Measurements from ENCODE around the gene TAAR5. TPM values are rescaled to one million over a fixed set of nuclear protein-coding genes. Genes with fewer than 3 reads are reported as not detected.
"Not testable (repeated sequence)": the region's sequence is repeated elsewhere in the genome, so short reads cannot be mapped to it uniquely, and the experiment has no call there.

The TAAR5 gene
- total RNA-seq, 1 donor from 2014 or later: not detected

DNA sequence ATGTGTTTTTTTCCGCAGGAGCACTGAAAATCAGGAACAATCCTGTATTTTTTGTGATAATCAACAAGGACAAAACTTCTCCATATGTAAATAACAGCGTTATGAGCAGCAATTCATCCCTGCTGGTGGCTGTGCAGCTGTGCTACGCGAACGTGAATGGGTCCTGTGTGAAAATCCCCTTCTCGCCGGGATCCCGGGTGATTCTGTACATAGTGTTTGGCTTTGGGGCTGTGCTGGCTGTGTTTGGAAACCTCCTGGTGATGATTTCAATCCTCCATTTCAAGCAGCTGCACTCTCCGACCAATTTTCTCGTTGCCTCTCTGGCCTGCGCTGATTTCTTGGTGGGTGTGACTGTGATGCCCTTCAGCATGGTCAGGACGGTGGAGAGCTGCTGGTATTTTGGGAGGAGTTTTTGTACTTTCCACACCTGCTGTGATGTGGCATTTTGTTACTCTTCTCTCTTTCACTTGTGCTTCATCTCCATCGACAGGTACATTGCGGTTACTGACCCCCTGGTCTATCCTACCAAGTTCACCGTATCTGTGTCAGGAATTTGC lies 19.2 kb downstream of the TAAR5 start, which contains the start of gene TAAR6:
Gene TAAR6, plus strand, starts transcription at position 102 of the 557 bp plus-strand sequence. Its CDS starts 0 bp downstream, at position 102.
- DNase-seq (ENCODE audit: low read depth in 2 of 2): no peak

DNA sequence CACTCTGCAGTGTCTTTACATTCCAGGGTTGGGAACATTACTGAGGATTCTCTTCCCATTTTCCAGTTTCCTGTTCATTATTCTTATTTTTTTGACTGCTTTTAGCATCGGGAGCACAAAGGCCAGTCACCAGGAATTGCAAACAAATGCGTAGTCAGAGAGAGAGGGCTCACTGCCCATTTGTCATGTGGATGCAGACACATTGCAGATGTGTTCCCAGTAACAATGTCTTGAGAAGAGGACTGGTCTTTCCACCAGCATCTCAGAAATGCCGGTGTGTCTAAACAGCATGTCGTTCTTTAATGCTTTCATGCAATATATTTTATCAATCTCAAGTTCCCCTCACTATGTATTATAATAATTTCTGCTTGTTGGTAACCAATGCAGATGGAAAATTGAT lies 20.4 kb downstream of the TAAR5 start:
- DNase-seq (ENCODE audit: low read depth in 2 of 2): no peak

DNA sequence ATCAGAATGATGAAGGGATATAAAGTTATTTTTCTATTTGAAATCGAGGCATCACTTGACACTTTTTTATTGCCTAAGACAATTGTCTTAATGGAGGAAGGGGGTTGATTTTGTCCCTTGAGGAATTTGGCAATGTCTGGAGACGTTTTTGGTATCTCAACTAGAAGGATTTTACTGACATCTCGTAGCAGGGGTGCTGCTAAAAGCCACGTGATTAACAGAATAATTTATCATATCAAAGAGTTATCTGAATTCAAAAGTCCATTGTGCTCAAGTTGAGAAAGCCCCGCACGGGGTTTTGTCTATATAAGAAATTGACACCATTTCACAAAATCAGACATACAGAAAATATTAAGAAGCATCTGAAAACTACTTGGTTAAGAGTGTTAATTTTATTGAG lies 20.9 kb downstream of the TAAR5 start:
- no peak for DNase-seq (ENCODE audit: low read depth in 2 of 2)

DNA sequence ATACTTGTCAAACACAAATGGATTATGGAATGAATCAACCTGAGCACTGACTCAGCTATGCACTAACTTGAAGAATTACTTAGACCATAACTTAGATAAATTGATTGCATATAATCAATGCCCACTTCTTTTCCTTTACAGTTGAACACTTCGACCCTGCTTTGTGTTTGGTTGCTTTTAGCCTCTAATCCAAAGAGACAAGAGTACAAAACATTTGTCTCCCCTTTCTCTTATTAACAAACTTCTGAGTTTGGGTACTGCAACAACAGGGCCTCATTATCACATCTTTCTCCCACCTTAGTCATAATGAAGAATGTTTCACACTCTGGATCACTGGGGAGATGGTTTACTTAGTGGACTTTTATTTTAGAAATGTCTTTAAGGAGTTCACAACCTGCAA lies 22.0 kb downstream of the TAAR5 start:
- no peak for DNase-seq (ENCODE audit: low read depth in 2 of 2)

DNA sequence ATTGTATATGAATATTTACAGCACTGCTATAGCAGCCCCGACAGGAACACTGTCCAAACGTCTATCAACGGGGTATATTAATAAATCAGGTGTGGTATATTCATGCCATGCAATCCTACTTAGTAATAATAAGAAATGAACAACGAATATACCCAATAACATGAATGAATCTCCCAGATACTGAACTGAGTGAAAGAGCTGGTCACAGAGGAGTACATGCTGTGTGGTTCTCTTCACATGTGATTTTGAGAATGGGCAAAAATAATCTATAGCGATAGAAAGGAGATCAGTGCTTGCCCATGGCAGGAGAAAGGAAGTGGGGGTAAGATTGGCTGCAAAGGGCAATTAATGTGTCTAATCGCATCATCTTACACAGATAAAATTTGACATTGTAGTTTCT lies 23.1 kb downstream of the TAAR5 start:
- DNase-seq (ENCODE audit: low read depth in 2 of 2): no peak

DNA sequence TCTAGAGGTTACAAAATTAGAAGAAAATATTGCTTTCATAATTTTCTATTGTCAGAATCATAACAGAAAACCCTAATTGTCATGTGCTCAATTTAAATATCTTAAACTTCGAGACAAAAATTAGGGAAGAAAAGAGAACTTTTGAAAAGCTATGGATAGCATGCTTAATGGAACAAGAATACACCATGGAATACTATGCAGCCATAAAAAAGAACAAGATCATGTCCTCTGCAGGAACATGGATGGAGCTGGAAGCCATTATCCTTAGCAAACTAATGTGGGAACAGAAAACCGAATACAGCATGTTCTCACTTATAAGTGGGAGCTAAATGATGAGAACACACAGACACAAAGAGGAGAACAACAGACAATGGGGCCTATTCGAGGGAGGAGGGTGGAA lies 29.5 kb downstream of the TAAR5 start:
- not testable (repeated sequence) for DNase-seq (ENCODE audit: low read depth in 2 of 2)

DNA sequence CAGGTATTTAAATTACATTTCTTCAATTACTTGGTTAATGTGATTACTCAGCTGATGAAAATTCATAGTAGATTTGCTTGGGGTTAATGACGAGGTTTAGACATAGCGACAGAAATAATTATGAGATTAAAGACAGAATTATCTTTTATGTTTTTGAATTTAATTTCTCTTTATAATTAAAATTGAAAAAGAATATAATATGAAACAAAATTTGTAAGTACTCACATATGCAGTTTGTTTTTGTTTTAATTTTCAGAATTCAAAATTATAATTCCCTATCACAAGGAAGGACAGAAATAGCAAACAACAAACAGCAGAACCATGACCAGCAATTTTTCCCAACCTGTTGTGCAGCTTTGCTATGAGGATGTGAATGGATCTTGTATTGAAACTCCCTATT lies 37.2 kb downstream of the TAAR5 start, which contains the start of gene TAAR8:
Gene TAAR8, plus strand, starts transcription at position 301 of the 400 bp plus-strand sequence. Its CDS starts 21 bp downstream, at position 322.
- no peak for DNase-seq (ENCODE audit: low read depth in 2 of 2)

DNA sequence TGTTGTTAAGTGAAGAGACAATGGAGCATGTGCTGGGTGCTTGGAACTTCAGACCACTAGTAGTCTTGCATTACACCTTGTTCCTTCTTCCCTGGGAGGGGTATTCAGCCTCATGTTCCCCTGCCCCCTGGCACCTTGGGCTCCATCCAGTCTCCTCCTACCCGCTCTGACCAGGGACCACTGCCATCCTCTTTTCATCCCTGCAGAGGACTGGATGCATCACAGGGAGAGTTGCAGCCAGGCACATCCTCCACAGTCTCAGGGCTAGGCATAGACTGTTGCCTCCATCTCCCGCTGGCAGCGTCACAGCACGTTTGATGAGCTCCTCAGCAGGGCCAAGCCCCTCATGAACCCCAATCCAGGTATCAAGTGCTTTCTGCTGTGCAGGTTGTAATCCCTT lies 38.3 kb downstream of the TAAR5 start:
- DNase-seq (ENCODE audit: low read depth in 2 of 2): no peak

DNA sequence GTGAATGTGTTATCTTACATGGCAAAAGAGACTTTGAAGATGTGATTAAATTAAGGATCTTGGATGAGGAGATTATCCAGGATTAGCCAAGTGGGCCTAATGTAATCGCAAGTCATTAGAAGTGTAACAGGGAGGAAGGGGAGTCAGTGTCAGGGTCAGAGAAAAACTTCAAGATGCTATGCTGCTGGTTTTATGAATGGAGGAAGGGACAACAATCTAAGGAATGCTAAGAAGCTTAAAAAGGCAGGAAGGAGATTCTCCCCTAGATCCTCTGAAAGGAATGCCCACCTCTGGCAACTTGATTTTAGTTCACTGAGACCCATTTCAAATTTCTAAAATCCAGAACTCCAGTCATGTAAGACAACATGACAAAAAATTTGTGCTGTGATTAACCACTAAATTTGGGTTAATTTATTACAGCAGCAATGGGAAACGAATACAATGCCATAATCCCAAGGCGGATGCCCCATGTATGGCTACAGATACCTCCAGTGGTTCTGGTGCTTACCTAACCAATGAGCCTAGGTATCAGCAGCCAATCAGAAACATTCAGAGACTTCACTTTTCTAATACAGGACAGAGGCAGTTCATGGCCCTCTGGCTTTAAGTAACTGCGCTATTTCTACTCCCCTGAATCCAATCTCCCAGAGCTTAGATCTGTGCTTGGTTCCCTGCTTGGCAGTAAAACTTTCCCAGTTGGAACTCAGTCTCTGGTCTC lies 40.6 kb downstream of the TAAR5 start:
- DNase-seq (ENCODE audit: low read depth in 2 of 2): no peak

DNA sequence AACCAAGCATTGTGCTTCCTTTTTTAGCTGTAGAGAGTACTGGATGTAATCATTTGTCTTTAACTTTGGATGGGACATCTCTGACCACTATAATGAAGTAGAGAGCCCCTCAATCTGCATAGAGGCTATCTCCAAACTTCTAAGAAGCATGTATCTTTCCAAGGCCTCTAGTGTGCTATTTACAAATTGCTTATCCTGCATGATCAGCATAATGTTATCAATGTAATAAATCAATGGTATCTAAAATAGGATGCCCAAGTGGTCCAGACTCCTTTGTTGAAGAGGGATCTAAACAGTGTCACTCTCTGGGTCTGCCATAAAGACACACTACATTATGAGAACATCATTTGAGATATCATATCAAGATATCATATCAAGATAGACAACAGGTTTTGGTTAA lies 44.7 kb downstream of the TAAR5 start:
- no peak for DNase-seq (ENCODE audit: low read depth in 2 of 2)

Other genes starting within 250 kb of the TAAR5 start
- under 0.01 TPM in 2 replicates for gene MOXD1, start 188.3 kb downstream of the TAAR5 start, total RNA-seq
- 23.9 and 44.6 TPM in 2 replicates for gene STX7, start 76.6 kb downstream of the TAAR5 start, total RNA-seq
- gene TAAR9, start 51.5 kb downstream of the TAAR5 start, total RNA-seq: not detected in 2 replicates
- gene TAAR8, start 37.1 kb downstream of the TAAR5 start, total RNA-seq: not detected in 2 replicates
- not detected in 2 replicates for gene TAAR6, start 19.4 kb downstream of the TAAR5 start, total RNA-seq
- gene TAAR2, start 34.5 kb upstream of the TAAR5 start, total RNA-seq: not detected in 2 replicates
- not detected in 2 replicates for gene TAAR1, start 69.4 kb upstream of the TAAR5 start, total RNA-seq
- under 0.01 TPM in 1 of 2 replicates, not detected in the other for gene VNN1, start 124.3 kb upstream of the TAAR5 start, total RNA-seq
- gene VNN2, start 168.2 kb upstream of the TAAR5 start, total RNA-seq: not detected in 2 replicates
- 8.3 and 12.4 TPM in 2 replicates for gene SLC18B1, start 208.9 kb upstream of the TAAR5 start, total RNA-seq
- gene RPS12, start 224.8 kb upstream of the TAAR5 start, total RNA-seq: 1,444 and 1,816 TPM in 2 replicates